OCI-LY3 (cell line): Measurements from ENCODE around the gene DPF3.

ENCODE experiments used
- H2AFZ ChIP-seq: fragments of 200-600, 300-600 bp; shearing (Covaris generic); 2 replicates; pipeline ENCODE4 v1.6.0; 2014; ENCODE audit warnings: antibody characterized with exemption, low read depth, low read length
- H3K27ac ChIP-seq: fragments of 200-600, 300-600 bp; sonication (generic); 2 replicates; pipeline ENCODE4 v1.5.1; 2014; ENCODE audit warnings: mild to moderate bottlenecking, low read length, moderate library complexity, mixed read lengths
- H3K27me3 ChIP-seq: fragments of 200-600, 300-600 bp; sonication (generic); 2 replicates; pipeline ENCODE4 v1.6.1; 2014; ENCODE audit warnings: low read depth, low read length, mixed read lengths
- H3K36me3 ChIP-seq: fragments of 200-600, 300-600 bp; sonication (generic); replicated peaks from 2 replicates; pipeline ENCODE3; 2014; ENCODE audit warnings: low read depth, low read length, mixed read lengths
- H3K4me1 ChIP-seq: fragments of 300-600, 200-600 bp; sonication (generic); 2 replicates; pipeline ENCODE4 v1.6.1; 2014; ENCODE audit warnings: low read length, mixed read lengths
- H3K4me2 ChIP-seq: fragments of 200-600, 300-600 bp; sonication (generic); 2 replicates; pipeline ENCODE4 v1.6.1; 2014; ENCODE audit warnings: low read length, mixed read lengths
- H3K4me3 ChIP-seq: fragments of 300-600, 200-600 bp; sonication (generic); 2 replicates; pipeline ENCODE4 v1.5.1; 2014; ENCODE audit warnings: antibody characterized with exemption, mild to moderate bottlenecking, low read length, moderate library complexity
- H3K79me2 ChIP-seq: fragments of 300-600, 200-600 bp; shearing (Covaris generic); 2 replicates; pipeline ENCODE4 v1.6.1; 2014; ENCODE audit warnings: mild to moderate bottlenecking, low read length, mixed read lengths
- H3K9ac ChIP-seq: fragments of 300-600, 200-600 bp; shearing (Covaris generic); 2 replicates; pipeline ENCODE4 v1.6.0; 2014; ENCODE audit warnings: mild to moderate bottlenecking, low read length, moderate library complexity
- H3K9me3 ChIP-seq: fragments of 200-600, 300-600 bp; shearing (Covaris generic); 2 replicates; pipeline ENCODE4 v1.6.1; 2014; ENCODE audit warnings: low read length, mixed read lengths; ENCODE audit not compliant: insufficient read depth
- H4K20me1 ChIP-seq: fragments of 200-600, 300-600 bp; sonication (generic); 2 replicates; pipeline ENCODE4 v1.6.1; 2016; ENCODE audit warnings: low read length, mixed read lengths; ENCODE audit not compliant: insufficient read depth
- EZH2phosphoT487 ChIP-seq: fragments of 200-600 bp; shearing (Covaris generic); IDR thresholded peaks from 2 replicates; pipeline ENCODE4 v1.6.1; 2018; ENCODE audit warnings: antibody characterized with exemption, mixed run types, low read depth
- TF ChIP-seq, protein P1 (sequence below): fragments of 200-600, 300-600 bp; sonication (generic); IDR thresholded peaks from 2 replicates; pipeline ENCODE4 v1.5.1; 2014; ENCODE audit warnings: antibody characterized with exemption, low read length, low read depth

DPF3 gene

DNA sequence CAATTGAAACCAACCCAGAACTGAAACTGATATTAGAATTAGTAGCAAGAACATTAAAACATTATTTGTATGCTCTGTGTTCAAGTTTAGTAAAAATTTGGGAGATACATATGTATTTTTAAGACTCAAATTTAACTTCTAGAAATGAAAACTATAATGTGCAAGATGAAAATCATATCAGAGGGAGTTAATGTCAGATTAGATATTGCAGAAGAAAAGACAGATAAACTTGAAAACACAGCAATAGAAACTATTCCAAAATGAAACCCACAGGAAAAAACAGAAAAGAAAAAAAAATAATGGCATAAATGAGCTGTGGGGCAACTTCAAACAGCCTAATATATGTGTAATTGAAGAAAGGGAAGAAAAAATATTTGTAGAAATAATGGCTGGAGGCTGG is 134.9 kb downstream of the DPF3 start:
- Histone ChIP-seq H3K79me2 (no peaks in the 10 kb centered on the region), H3K4me2 (no peak overlapping the region), H4K20me1 (no peaks in the 10 kb centered on the region), H3K4me1 (no peaks in the 10 kb centered on the region), H3K9ac (no peak overlapping the region), H3K9me3 (peaks cover 24% of the 10 kb centered on the region; the same call in 1 of the 2 replicates), H3K4me3 (no peak overlapping the region), H3K27ac (no peak overlapping the region), H3K27me3 (no peaks in the 10 kb centered on the region), H3K36me3 (peaks cover 43% of the 10 kb centered on the region), H2AFZ (no peak overlapping the region)
- TF ChIP-seq, protein P1, sequence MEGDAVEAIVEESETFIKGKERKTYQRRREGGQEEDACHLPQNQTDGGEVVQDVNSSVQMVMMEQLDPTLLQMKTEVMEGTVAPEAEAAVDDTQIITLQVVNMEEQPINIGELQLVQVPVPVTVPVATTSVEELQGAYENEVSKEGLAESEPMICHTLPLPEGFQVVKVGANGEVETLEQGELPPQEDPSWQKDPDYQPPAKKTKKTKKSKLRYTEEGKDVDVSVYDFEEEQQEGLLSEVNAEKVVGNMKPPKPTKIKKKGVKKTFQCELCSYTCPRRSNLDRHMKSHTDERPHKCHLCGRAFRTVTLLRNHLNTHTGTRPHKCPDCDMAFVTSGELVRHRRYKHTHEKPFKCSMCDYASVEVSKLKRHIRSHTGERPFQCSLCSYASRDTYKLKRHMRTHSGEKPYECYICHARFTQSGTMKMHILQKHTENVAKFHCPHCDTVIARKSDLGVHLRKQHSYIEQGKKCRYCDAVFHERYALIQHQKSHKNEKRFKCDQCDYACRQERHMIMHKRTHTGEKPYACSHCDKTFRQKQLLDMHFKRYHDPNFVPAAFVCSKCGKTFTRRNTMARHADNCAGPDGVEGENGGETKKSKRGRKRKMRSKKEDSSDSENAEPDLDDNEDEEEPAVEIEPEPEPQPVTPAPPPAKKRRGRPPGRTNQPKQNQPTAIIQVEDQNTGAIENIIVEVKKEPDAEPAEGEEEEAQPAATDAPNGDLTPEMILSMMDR: no peak
- TF ChIP-seq EZH2phosphoT487: no peak

DNA sequence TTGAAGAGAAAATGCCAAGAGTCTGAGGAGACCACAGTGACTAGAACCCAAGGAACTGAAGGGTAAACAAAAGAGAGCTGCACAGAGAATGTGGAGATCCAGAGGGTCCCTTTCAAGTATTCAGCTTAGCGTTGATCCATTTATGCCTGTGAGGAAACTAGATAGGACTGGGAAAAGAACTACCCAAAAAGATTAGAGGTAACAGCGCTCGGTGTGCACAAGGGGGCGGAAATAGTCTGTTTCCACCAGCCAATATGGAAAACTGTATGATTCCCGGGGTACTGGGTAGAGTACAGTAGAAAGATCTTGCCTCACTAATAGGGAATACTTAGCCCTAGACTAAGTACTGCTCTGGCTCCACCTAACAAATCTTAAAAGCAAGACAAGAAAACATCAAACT is 135.5 kb downstream of the DPF3 start:
- H3K79me2 ChIP-seq: no peaks in the 10 kb centered on the region
- H3K27ac ChIP-seq: no peak overlapping the region
- H4K20me1 ChIP-seq: no peaks in the 10 kb centered on the region
- no peak overlapping the region for H3K4me3 ChIP-seq
- no peak overlapping the region for H2AFZ ChIP-seq
- H3K4me2 ChIP-seq: no peak overlapping the region
- no peaks in the 10 kb centered on the region for H3K27me3 ChIP-seq
- peaks cover 24% of the 10 kb centered on the region; the same call in 1 of the 2 replicates for H3K9me3 ChIP-seq
- TF ChIP-seq EZH2phosphoT487: no peak
- TF ChIP-seq, protein P1: no peak
- no peak overlapping the region for H3K9ac ChIP-seq
- peaks cover 43% of the 10 kb centered on the region for H3K36me3 ChIP-seq
- no peaks in the 10 kb centered on the region for H3K4me1 ChIP-seq

DNA sequence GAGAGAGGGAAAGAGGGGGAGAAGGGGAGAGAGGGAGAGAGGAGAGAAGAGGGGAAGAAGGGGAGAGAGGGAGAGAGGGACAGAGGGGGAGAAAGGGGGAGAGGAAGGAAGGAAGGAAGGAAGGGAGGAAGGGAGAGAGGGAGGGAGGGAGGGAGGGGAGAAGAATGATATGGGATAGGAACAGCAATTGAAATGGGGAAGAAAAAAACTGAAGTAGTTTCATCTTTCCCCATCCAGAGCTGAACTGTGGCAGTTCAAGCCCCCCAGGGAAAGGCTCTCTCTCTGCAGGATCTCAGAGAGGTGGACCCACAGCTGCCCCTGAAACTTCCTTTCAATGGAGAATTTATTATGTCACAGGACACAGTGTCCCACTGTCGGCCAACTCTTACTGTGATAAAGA is 136.9 kb downstream of the DPF3 start:
- Histone ChIP-seq H3K9me3 (peaks cover 24% of the 10 kb centered on the region; the same call in 1 of the 2 replicates), H3K4me3 (no peak overlapping the region), H3K36me3 (peaks cover 38% of the 10 kb centered on the region), H3K4me1 (peaks cover 3% of the 10 kb centered on the region; the same call in 1 of the 2 replicates), H3K27ac (no peak overlapping the region), H3K79me2 (no peaks in the 10 kb centered on the region), H3K27me3 (no peaks in the 10 kb centered on the region), H2AFZ (no peak overlapping the region), H3K9ac (no peak overlapping the region), H3K4me2 (no peak overlapping the region), H4K20me1 (no peaks in the 10 kb centered on the region)
- TF ChIP-seq EZH2phosphoT487: no peak
- TF ChIP-seq, protein P1: no peak

DNA sequence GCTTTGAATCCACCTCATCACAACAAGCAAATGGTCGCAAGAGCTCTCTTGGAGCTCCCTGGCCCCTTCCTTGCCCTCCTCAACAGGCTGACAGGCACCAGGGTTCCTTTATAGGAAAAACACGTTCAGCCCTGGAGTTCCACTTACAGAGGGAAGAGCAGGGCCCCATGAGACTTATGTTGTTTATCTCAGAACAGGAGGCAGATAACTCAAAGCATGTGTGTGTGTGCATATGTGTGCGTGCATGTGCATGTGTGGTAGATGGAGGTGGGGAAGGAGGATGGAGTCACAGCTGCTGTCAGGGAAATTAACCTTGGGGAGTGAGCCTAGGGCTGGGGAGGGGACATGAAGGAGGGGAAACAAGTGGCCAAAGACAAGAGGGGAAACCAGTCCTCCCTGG is 138.1 kb downstream of the DPF3 start:
- TF ChIP-seq EZH2phosphoT487: no peak
- TF ChIP-seq, protein P1: no peak
- H3K4me2 ChIP-seq: no peak overlapping the region

More for the DNA sequence above, 138.1 kb downstream of the DPF3 start:
- no peak overlapping the region for H3K27ac ChIP-seq
- H3K79me2 ChIP-seq: no peaks in the 10 kb centered on the region
- peaks cover 34% of the 10 kb centered on the region for H3K36me3 ChIP-seq
- H3K9me3 ChIP-seq: peaks cover 21% of the 10 kb centered on the region; the same call in 1 of the 2 replicates
- H4K20me1 ChIP-seq: no peaks in the 10 kb centered on the region
- no peaks in the 10 kb centered on the region for H3K27me3 ChIP-seq
- no peak overlapping the region for H3K4me3 ChIP-seq
- no peak overlapping the region for H2AFZ ChIP-seq
- H3K9ac ChIP-seq: no peak overlapping the region
- peaks cover 6% of the 10 kb centered on the region; the same call in 1 of the 2 replicates for H3K4me1 ChIP-seq
